NCI-H1105 treated with DMSO at 0.1 percent for 48 hours (cell line): ENCODE results near the gene CHPF2.

Experiments
- DNase-seq: peaks from one replicate; lab custom pipeline; 2025; lab: John Stamatoyannopoulos, UW

The CHPF2 gene

DNA sequence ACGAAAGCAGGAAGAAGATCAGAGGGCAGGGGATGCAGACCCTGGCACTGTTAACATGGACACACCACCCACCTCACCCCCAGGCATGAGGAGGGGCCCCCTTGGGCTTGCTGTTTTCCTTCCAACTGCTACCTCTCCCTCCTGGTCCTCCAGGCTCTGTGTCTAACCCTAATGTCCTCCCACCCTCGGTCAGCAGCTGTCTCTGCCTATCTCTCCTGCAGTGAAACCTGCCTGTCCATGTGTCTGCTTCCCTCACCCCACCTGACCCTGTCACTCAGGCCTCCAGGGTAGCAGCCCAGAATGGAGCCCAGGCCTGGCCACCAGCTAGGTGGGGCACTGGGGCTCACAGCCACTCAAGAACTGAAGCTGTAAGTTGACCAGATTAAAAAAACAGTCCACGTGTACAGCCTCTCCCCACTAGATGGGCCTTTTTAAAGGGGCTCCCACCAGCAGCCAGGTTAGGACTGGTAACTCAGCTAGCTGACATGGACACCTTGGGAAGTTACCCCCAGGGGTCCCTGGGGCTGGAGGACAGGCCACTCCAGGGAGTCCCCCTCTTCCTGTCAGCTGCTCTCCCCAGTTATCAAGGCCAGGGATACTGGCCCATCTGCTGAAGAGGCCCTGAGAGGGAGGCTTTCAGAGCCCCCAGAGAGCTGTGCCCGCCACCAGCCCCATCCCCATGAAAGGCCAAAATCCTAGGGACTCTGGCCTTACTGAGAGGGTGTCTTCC is 14.7 kb downstream of the CHPF2 start:
- DNase-seq, result no peak

DNA sequence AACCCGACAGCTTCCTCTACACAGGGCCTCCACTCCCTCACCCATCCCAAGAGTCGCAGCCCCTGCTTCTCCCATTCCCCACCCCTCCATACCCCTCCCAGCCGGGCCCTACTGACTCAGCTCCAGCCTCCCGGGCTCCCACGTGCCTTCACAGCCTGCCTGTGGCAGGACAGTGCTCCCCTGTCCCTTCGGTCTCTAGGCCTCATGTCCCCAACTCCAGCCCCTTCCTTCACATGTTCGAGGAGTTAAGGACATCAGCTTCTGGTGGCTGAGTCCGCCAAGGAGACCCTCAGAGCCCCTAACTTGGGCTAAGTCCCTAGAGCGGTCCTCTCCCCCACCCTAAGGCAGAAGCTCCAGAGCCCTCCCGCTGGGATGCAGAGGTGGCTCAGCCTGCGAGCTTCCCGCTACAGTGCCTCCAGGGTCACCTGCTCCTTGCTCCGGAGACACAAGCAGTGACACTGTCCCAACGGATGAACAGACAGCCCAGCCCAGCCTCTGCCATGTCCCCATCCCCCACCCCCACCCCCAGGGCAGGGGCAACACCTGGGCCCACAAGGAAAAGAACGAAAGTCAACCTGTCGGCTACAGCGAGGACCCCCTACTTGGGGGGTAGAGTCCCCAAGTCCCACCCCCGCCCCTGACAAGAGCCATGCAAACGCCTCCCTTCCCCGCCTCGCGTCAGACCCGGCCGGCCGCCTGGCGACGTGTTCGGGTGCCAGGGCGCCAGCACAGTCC is 15.5 kb downstream of the CHPF2 start:
- DNase-seq, result peak; percentile 1

DNA sequence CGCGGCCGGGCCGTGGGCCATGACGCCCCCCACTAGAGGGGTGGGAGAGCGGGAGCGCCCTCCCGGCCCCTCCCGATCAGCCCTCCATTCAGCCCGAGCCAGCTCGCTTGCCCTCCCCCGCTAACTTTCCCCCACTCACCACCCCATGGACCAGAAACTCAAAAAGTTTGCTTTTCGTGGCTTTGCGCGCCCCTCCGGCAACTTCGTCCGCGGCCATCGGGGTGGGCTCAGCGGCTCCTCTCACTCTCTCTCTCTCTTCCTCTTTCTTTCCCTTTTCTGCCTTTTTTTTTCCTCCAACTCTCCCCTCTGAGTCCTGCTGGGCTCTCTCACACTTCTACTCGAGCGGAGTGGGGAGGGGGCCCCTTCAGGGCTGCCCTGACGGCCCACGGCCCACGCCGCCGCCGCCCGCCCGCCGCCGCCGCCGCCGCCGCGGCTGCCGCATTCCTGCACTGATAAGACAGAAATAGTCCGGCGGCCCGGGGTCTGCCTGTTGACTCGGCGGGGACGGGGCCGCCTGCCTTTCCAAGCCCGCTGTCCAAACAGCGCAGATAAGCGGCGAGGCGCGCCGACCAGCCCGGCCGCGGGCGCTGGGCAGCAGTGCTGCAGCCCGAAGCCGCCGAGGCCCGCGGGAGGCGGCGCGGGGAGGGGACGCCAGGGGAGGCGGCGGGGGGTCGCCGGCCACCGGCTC is 16.2 kb downstream of the CHPF2 start, which contains the start of gene SMARCD3:
SMARCD3 (minus strand) TSS at position 349 of the 688 bp plus-strand sequence; CDS start at position 217, 132 bp downstream.
- peak; percentile 30 for DNase-seq

DNA sequence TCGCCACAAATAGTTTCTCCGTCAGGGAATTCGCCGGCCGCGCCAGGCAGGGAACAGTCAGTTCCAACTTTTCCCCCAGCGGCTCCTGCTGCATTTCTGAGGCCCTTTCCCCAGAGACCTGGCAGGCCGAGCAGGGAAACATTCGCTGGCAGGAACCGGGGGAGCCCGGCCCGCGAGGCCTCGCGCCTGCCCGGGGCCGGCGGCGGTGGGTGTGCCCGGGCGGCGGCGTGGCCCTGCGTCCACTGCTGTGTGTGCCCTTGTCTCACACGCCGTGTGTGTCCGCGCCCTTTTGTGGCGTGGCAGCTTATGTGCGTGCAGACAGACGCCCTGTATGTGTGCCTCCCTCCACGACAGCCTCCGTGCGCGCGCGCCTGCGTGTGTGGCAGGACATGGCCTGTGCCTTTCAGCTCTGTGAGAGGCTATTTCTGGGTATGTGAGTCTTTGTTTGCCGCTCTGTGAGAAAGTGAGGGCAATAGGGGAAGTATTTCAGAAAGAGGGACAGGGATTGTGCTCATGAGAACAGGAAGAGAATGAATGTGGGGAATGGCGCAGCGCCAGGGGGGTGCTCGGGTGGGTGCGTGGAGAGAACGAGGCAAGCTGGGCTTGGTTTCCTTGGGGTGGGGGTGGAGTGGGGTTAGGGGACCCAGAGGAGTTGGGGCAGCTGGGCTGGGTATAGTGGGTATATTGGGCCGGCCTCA is 16.9 kb downstream of the CHPF2 start:
- peak; percentile 20 for DNase-seq

DNA sequence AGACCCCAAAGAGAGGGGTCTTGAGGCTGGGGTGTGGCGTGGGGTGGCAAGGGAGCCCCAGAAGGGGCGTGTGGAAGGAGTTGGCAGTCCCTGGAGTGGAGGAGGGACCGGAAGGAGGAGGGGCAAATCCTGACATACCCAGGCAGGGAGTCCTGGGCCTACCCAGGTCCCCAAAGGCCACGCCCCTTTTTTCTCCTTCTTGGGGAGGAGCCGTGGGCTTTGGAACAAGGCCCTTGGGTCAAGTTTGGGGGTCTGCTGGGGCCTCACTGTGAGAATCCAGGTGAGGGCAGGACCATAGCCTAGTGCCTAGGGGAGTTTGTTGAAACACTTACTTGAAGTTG is 17.4 kb downstream of the CHPF2 start:
- no peak for DNase-seq

DNA sequence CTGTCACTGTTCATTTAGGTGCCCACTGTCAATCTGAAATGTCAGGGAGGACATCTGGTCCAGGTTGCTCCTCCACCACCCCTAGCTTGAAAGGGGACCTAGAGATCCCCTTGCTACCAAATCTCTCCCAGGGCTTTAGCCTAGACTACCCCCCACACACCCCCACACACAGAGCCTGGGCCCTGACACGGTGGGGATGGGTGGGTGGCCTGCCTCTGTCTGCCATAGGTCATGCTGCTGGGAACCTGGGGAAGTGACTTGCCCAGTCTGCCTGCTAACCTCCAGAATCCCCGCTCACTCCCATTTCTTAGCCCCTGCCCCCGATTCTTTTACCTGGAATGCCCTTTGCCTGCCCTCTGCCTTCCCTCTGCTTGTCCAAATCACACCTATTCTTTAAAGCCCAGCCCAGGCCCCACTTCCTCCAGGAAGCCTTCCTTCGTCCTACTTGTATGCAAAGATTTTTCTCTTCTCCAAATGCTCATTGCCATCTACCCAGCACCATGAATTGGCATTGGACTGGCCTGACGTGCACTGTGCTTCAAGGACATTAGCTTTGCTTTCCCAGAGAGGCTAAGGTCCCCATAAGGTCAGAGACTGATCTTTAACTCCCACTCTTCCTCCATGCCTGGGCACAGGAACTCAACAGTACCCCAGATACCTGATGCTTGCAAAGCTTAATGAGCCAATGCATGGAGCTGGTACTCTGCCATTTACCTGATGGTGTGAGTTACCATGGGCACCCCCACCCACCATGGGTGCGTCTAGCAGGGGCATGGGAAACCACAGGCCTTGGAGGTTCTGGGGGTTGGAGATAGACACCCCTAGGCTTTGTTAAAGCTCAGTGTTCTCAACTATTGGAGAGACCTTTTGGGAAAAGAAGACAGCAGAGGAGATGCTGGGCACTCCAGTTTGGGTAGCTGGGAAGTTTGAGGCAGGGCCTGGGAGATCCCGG is 18.2 kb downstream of the CHPF2 start:
- no peak for DNase-seq

DNA sequence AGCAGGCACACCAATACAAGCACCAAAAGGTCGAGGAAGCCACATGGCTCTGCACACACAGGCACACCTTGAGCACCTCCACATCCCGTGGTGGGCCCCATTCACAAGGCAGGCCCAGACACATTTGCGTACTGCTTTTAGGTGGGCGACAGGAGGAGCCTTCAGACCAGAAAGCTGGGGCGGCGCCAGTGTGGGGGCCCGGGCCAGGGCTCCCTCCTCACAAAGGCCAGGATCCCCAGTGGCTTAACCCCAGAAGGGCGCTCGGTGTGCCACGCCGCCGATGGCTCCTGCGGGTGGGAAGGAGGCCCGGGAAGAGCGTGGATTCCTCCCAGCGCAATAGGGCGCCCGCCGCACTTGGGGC is 19.0 kb downstream of the CHPF2 start:
- peak; percentile 23 for DNase-seq

DNA sequence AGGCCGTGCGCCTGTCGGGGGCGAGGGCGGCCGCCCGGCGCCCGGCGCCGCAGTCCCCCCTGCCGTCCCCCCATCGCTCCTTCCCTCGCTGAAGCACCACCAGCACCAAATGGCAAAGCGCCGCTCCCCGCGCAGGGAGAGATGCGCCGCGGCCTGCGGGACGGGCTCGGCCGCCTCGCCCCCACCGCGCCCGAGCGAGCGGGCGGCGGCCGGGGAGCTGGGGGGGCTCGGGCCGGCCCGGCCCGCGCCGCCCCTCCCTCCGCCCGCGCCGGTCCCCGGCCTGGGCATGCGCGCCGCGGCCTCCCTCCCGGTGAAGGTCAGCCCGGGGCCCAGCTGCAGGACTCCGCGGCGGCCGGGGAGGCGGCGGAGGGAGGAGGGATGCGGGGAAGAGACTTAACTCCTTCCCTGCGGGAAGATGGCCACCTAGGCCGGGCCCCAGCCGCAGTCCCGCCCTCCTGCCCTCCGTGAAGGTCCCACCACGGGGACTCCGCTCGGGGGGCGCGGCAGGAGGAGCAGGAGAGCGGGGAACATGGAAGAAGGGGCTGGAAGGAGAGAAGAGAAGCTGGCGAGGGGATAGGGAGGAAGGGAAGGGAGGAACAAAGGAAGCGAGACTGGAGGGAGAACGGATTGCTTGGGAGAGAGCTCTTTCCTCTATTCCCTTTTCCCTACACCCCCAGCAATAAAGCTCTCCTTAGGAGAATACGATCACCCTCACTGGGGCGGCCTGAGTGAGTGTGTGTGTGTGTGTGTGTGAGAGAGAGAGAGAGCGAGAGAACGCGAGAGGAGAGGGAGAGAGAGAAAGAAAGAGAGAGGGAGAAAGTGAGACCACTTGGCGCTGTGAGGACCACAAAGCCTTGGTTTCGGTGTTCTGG is 19.6 kb downstream of the CHPF2 start:
- peak; percentile 60 for DNase-seq

DNA sequence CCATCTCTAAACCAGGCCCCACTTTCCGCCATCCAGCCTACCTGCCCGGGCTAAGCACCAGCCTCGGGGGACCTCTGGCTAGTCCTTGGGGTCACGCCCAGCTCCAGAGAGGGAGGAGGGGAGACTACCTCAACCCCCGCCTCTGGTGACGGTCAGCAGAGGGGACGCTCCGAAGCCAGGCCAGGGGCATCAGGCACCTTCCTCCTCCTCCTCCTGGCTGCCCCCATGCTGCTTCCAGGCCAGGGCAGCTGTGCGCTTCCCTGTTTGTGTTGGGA is 20.2 kb downstream of the CHPF2 start:
- DNase-seq, result no peak

DNA sequence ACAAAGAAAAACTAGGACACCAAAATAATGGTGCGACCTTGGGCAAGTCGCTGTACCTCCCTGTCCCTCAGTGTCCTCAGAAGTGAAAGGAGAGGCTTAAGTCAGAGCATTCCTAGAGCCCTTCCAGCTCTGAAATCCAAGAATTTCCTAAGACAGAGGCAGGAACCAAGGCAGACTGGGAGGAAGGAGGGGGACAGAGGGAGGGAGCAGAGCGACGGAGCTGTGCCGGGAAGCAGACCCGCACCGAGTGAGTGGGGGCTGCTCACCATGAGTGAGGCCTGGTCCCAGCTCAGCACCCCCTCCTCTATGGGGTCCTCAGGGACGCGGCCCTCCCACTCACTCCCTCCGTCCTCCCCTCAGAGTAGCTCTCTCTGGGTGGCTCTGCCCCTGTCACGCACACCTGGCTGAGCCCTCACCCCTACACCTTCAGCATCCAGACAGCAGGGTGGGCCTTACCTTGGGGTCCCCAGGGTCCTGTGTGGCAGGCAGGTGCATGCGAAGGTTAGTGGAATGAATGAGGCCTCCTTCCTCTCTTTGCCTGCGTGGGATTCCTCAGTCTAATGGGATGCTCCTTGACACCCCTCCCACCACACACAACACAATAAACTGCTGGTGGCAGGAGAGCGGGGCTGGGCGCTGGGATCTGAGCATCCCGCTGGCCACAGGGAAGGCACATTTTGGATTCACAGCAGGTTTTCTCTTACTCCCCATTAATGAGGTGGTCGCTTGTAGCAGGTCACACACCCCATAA is 20.9 kb downstream of the CHPF2 start:
- no peak for DNase-seq

DNA sequence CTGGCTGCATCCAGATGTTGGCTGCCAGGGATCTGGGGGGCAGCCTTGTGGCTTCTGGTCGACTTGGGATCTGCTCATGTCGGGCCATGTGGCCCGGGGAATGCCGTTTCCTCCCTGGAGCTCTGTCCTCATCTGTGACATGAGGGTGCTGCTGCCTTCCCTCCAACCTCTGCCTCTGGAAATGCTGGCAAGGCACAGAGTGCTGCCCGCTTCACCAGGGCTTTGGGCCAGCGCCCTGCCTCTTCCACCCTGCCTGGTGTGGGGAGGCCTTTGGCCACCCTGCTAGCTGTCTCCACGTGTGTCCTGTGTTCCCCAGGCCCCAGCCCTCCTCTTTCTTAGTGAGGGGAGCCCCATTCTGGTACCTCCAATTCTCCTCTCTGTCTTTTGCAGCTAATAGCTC is 22.0 kb downstream of the CHPF2 start:
- DNase-seq, result no peak

DNA sequence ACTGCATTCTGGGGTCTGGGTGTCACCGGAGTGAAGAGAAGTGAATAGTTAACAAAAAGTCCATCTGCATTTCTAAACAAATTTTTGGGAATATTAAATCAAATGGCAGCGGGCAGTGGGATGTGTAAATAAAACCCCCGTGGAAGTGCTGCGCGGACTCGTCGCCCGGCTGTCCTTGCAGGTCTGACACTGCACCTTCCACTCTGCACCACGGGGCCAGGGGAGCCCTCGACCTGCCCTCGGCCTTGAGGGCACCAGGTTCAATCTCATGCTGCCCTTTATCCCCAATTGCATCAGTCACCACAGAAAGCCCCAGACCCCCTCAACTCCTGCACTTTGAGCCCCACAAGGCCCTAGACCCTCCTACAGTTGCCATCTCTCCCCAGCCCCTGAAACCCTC is 22.6 kb downstream of the CHPF2 start:
- DNase-seq, result no peak

DNA sequence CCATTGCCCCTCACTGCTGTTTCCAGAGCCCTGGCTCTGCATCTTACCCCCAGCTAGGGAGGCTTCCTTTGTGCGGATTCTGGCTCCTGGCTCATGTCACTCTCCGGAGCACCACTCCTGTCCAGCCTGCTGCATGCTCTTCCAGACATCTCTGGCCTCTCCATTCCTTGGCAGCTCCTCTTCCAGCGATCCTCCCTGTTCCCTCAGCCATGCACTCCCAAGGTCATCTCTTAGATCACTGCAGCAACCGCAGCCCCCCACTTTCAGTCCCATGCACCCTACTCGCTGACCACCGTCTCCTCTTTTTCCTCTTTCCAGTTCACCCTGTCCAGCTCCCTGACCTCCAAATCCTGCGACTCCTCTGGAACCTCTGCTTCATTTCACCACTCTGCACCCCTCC is 23.1 kb downstream of the CHPF2 start:
- DNase-seq, result no peak

DNA sequence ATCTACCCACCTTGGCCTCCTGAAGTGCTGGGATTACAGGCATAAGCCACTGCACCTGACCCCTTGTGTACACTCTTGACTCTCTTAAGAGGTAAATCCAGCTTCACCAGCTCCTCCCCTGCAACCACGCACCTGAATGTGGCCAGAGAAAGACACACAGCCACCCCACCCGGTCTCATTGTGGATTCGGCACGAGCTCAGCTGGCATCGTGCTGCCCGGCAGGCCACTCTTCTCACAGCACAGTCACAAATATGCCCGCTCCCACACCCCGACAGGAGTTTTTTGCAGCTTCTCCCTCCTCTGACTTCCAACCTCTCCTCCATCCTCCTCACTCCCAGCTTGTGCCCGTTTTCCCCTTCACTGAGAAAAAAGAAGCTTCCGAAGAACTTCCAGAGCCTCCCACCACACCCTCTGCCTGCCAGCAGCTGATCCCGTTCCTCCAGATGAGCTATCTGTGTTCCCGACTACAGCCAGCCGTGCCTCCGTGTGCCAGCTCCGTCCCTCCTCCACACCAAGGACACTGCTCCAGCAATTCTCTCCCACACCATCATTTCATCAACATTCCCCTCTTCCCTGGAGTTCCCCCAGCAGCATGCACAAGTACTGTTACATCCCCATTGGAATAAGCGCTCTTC is 24.2 kb downstream of the CHPF2 start:
- DNase-seq, result no peak

DNA sequence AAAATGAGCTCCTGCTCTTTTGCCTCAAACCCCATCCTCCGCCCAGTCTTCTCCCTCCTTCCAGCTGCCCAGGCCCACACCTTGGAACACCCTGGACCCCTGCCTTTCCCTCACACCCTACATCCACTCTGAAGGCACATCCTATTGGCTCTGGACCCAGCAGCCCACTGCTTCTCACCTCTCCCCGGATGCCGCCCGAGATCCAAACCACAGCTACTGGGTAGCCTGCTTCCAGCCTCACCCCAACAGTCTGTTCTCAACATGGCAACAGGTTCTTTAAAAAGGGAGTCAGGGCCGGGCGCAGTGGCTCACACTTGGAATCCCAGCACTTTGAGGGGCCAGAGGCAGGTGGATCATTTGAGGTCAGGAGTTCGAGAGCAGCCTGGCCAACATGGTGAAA is 25.7 kb downstream of the CHPF2 start:
- DNase-seq, result no peak

DNA sequence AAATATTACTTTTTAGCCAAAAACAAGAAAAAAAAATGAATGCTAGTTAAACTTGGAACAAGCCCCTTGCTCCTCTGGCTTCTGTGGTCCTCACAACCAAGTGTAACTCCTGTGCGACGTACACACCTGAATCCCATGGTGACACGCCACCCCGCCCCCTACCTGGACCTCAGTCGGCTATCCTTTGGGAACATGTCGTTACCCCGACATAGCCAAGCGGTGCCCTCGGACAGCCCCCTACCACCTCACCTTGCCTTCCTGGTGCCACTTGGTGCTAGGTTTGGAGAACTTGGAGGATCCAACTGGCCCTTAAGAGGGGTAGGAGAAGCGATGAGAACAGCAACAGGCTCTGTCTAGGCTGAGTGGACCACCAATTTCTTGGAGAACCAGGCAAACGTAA is 28.2 kb downstream of the CHPF2 start:
- DNase-seq, result no peak

DNA sequence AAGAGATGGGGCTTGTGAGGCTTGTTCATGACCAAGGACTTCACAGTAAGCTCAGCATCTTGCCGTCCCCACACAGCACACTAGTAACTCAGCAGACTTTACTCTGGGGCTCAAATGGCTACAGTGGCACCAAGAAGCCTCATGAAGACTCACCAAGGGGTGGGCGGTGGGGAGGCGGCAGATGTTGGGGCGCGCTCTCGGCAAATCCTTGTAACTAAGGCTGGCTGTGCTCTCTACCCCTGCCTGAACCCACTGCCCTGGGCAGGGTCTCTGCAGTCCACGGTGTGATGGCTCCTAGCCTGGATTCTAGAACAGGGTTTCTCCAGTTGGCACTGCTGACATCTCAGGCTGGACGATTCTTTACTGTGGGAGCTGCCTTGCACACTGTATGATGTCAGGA is 28.6 kb downstream of the CHPF2 start:
- DNase-seq, result no peak

DNA sequence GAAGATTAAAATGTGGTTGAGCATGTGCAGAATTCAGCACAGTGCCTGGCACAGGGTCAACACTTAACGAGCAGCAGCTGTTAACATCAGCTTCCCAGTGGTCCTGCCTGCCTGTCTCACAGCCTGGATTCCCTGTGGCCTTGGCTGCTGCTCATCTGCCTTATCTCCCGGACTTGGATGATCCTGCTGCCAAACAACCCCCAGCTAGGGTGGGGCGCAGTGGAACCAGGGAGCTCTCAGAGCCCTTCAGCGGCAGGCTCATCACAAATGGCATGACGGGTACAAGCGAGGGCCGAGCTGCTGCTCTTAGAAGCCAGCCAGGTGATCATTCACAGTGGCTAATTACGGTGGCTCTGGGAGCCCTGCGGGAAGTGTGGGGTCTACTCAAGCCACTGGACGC is 29.2 kb downstream of the CHPF2 start:
- DNase-seq, result no peak

DNA sequence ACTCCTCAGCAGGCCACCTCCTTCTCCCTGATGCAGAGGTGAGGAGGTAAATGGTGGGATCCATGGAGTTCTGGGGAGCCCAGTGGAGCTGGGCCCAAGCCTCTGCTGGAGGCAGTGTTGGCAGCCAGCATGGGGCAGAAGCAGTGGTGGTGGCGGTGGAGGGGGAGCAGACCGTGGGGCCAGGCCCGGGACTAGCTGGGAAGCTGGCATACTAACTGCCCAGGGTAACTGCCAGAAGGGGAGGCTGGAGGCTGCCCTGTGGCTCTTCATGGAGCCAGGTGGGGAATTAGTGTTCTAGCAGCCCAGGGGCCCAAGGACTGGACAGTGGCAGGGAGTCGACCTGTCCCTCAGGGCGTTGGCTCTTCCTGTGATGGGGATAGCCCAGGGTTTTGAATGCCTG is 32.3 kb downstream of the CHPF2 start:
- DNase-seq, result no peak
